Nucleus accumbens (tissue), 56 donors: Measurements from ENCODE around the gene FNBP1.

Experiments used
- DNase-seq, 56 donors: peaks; one replicate each; lab custom pipeline; 2025; lab: John Stamatoyannopoulos, UW

Gene FNBP1

GRCh38 chr9:129841071-129841470 is 201.9 kb downstream of the FNBP1 start:
- no peak for DNase-seq

DNA sequence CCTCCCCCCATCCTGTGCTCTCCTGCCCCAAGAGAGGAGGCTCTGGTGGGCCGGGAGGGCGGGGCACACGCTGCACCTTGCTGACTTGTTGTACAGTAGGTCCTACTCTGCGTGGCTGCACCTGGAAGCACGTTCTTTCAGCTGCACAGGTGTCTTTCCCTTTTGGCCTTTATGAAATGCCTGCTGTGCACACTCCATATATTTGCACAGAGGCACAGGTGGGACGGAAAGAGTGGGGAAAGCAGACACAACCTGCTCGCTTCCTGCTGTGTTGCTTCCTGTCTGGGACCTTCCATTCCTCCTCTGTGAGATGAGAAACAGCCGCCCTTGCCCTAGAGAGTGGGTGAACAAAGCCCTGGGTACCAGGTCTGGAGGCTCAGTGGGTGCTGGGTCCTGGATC is 203.0 kb downstream of the FNBP1 start:
- no peak for DNase-seq

DNA sequence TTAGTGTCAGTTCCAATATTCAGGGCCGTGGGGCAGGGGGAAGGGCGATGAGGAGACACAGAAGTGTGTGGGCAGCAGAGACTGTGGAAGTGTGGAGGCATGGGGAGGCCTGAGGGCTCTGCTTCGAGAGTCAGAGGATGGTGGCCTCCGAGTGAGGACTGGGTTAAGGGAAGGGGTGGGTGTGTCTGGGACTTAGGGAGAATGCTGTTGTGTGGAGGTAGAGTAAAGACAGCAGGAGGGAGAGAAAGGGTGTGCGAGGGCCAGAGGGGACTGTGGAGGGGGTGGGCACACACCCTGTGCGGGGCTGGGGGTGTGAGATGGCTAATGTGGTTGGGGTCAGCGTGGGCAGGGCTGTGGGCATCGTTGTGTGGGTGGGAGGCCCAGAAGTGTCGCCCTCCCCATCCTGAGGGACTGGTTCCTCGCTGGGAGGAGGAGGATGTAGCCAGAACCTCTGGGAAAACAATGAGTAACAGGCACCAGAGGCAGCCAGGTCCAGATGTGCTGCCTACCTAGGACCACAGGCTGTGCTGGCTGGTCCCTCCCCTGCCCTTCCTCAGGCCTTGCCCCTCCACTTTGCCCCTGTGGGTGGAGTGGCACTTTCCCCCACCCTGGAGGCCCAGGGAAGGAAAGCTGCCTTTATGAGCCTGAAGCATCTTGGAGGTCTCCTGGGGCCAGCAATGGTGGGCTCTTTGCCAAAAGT is 203.5 kb downstream of the FNBP1 start:
- DNase-seq = peak in 1 of 56 donors; percentile 2

DNA sequence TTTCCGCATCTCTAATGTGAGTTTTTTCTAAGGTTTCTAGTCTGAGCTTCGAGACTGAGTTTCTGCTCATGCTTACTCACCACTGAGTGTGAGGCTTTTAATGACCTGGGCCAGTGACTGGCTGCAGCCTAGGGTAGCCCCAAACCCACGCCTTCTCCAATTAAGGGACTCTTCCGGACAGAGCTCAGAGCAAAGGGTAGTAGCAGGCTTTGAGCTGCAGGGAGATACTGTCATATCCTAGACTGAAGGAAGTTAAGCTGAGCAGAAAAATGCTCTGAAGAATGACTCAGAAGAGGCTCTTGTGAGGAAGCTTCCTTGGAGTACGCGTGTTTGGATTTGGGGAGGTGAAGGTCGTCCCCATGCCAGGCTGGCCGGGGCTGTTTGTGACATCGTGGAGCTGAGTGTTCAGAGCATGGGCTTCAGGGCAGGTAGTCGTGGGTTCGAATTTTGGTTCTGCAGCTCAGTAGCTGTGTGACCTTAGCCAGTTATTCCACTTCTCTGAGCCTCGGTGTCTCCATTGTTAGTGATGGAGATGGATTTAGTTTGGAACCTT is 204.2 kb downstream of the FNBP1 start:
- peak in 1 of 56 donors; percentile 3 for DNase-seq
